HG03575 (cell line): ENCODE measurements around the gene ZNF488.

ENCODE experiments used
- ATAC-seq: cut with Tn5 transposase; IDR thresholded peaks from one replicate; pipeline ENCODE4 v1.9.1; 2021; ENCODE audit not compliant: unreplicated experiment, insufficient number of reproducible peaks, low FRiP score; ENCODE audit errors: extremely low read depth

ZNF488 gene

GRCh38 chr10:47321521-47322195 is 62.4 kb downstream of the ZNF488 start:
- no peak for ATAC-seq

GRCh38 chr10:47320812-47321211 is 63.3 kb downstream of the ZNF488 start:
- ATAC-seq = no peak

- no peak for ATAC-seq
Observed at GRCh38 chr10:47319784-47320183, 64.3 kb downstream of the ZNF488 start.

GRCh38 chr10:47318706-47319105 is 65.4 kb downstream of the ZNF488 start:
- no peak for ATAC-seq

GRCh38 chr10:47317251-47317650 is 66.8 kb downstream of the ZNF488 start:
- ATAC-seq = no peak

- ATAC-seq = no peak
Observed at GRCh38 chr10:47316131-47316530, 68.0 kb downstream of the ZNF488 start.
